Breast epithelium (tissue), 4 donors: ENCODE measurements around the gene PAPOLG. TPM values are rescaled to one million over a fixed set of nuclear protein-coding genes. Genes with fewer than 3 reads are reported as not detected.
A peak's percentile ranks its signal among the peaks of the same experiment; 100 is the strongest.

Experiments used
- DNase-seq, 2 donors: peaks; one replicate each; pipeline ENCODE4 v3.0.0-alpha.2; 2019; ENCODE audit warnings: low spot score in 2 of 2
- H3K27ac ChIP-seq, 2 donors: fragments of 200-600 bp; sonication (generic) in 1 of 2; one replicate each; pipeline ENCODE4 v1.5.1; 2016 to 2019; ENCODE audit warnings: mild to moderate bottlenecking in 1 of 2
- H3K27me3 ChIP-seq, 2 donors: fragments of 200-600 bp; sonication (generic) in 1 of 2; one replicate each; pipeline versions ENCODE4 v1.5.1 to v1.6.0; 2017 to 2019; ENCODE audit warnings: control low read depth in 1 of 2, mild to moderate bottlenecking in 1 of 2
- H3K36me3 ChIP-seq: fragments of 200-600 bp; one replicate; pipeline ENCODE4 v1.5.1; 2019
- H3K4me1 ChIP-seq, 2 donors: fragments of 200-600 bp; sonication (generic); one replicate each; pipeline ENCODE4 v1.5.1; 2016 to 2019; ENCODE audit warnings: control low read depth in 1 of 2
- H3K4me3 ChIP-seq, 3 donors: fragments of 200-600 bp; sonication (generic); 1 replicate in 2 of 3; 2 replicates in 1 of 3; pipeline ENCODE4 v1.5.1; 2016 to 2019; ENCODE audit warnings: mild to moderate bottlenecking in 3 of 3, moderate library complexity in 2 of 3
- H3K9me3 ChIP-seq, 2 donors: fragments of 200-600 bp; sonication (generic) in 1 of 2; one replicate each; pipeline ENCODE4 v1.5.1; 2016 to 2019; ENCODE audit warnings: control low read depth in 1 of 2
- POLR2A ChIP-seq: fragments of 450-650 bp; IDR thresholded peaks from one replicate; pipeline ENCODE4 v1.6.1; 2016; ENCODE audit warnings: antibody characterized with exemption, mild to moderate bottlenecking, moderate library complexity
- POLR2AphosphoS5 ChIP-seq, 3 donors: sonication (generic); formaldehyde crosslinking; IDR thresholded peaks; one replicate each; pipeline ENCODE4 v1.6.1; 2017; ENCODE audit warnings: antibody characterized with exemption in 3 of 3
- intact Hi-C: fragments of 100-400 bp; cut with DNase I; formaldehyde crosslinking; loops from one replicate; pipeline ENCODE4 v1.15.1; 2023; ENCODE audit warnings: low total_unique reads
- total RNA-seq, 3 donors: library from RNA; depleted of rRNA; stranded (reverse); fragments of >200 nt; gene quantifications; one replicate each; pipeline ENCODE4 v1.1.0, GENCODE V29; 2016
- TF ChIP-seq, protein P1 (sequence below), 3 donors: fragments of 450-650 bp; IDR thresholded peaks; one replicate each; pipeline ENCODE4 v1.5.1; 2016 to 2017; ENCODE audit warnings: antibody characterized with exemption in 3 of 3, mild to moderate bottlenecking in 3 of 3, moderate library complexity in 3 of 3

PAPOLG gene
- total RNA-seq, 3 donors from 2014 or later = 14.9 to 26.6 (median 17.0) TPM

DNA sequence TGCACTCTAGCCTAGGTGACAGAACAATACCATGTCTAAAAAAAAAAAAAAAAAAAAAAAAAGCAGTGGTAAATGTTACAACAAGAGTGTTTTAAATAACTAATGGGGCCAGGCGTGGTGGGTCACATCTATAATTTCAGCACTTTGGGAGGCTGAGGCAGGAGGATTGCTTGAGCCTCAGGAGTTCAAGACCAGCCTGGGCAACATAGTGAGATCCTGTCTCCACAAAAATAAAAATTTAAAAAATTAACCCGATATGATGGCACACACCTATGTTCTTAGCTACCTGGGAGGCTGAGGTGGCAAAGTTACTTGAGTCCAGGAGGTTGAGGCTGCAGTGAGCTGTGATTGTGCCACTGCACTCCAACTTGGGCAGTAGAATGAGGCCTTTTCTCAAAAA lies 37.1 kb downstream of the PAPOLG start:
- DNase-seq = no peak
- TF ChIP-seq POLR2AphosphoS5 (IDR thresholded peaks at IDR 0.05) (no peak), POLR2A (no peak)
- TF ChIP-seq, protein P1, sequence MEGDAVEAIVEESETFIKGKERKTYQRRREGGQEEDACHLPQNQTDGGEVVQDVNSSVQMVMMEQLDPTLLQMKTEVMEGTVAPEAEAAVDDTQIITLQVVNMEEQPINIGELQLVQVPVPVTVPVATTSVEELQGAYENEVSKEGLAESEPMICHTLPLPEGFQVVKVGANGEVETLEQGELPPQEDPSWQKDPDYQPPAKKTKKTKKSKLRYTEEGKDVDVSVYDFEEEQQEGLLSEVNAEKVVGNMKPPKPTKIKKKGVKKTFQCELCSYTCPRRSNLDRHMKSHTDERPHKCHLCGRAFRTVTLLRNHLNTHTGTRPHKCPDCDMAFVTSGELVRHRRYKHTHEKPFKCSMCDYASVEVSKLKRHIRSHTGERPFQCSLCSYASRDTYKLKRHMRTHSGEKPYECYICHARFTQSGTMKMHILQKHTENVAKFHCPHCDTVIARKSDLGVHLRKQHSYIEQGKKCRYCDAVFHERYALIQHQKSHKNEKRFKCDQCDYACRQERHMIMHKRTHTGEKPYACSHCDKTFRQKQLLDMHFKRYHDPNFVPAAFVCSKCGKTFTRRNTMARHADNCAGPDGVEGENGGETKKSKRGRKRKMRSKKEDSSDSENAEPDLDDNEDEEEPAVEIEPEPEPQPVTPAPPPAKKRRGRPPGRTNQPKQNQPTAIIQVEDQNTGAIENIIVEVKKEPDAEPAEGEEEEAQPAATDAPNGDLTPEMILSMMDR (IDR thresholded peaks at IDR 0.05) = no peak
- peaks cover 14% of the 10 kb centered on the region for H3K36me3 ChIP-seq
- no peaks in the 10 kb centered on the region for H3K4me1 ChIP-seq
- intact Hi-C loops = loop anchor here (5.0 kb wide), 1 partner anchor 609 kb away; no protein-coding TSS in a partner anchor
- H3K27me3 ChIP-seq = no peaks in the 10 kb centered on the region
- no peaks in the 10 kb centered on the region for H3K9me3 ChIP-seq
- H3K27ac ChIP-seq = no peak overlapping the region
- H3K4me3 ChIP-seq = no peak overlapping the region

DNA sequence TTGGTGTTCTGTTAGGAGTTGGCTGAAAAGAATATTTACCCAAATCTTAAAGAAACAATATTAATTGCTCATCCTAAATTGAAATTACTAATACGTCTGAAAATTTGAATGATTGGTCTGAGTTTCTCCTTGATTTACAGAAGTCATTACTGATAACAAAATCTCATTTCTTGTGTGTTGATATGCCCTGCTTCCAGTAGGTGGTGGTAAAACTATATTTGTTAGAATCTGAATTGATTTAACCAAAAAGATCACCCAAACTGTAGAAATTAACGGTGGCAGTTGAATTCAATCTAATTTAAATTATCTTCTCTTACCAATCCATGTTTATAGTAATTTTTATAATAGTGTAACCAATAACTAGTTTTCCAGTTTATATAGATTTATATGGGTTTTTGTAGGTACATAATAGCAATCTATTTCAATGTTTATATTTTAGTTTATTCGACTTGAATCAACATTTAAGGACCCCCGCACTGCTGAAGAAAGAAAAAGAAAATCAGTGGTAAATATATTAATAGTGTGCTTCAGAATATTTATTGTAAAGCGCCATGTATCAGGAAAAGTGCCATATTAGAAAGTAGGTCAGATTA lies 38.3 kb downstream of the PAPOLG start:
- no peak for TF ChIP-seq POLR2AphosphoS5 (IDR thresholded peaks at IDR 0.05)
- TF ChIP-seq, protein P1 (IDR thresholded peaks at IDR 0.05) = peak in 2 of 3 donors; percentile 33 to 50
- H3K4me3 ChIP-seq = no peak overlapping the region
- no peaks in the 10 kb centered on the region for H3K27me3 ChIP-seq
- no peaks in the 10 kb centered on the region for H3K4me1 ChIP-seq
- intact Hi-C loops = loop anchor here (5.0 kb wide), 1 partner anchor 608 kb away; no protein-coding TSS in a partner anchor
- H3K27ac ChIP-seq = no peak overlapping the region
- no peaks in the 10 kb centered on the region for H3K9me3 ChIP-seq
- no peak for DNase-seq
- H3K36me3 ChIP-seq = peaks cover 14% of the 10 kb centered on the region

DNA sequence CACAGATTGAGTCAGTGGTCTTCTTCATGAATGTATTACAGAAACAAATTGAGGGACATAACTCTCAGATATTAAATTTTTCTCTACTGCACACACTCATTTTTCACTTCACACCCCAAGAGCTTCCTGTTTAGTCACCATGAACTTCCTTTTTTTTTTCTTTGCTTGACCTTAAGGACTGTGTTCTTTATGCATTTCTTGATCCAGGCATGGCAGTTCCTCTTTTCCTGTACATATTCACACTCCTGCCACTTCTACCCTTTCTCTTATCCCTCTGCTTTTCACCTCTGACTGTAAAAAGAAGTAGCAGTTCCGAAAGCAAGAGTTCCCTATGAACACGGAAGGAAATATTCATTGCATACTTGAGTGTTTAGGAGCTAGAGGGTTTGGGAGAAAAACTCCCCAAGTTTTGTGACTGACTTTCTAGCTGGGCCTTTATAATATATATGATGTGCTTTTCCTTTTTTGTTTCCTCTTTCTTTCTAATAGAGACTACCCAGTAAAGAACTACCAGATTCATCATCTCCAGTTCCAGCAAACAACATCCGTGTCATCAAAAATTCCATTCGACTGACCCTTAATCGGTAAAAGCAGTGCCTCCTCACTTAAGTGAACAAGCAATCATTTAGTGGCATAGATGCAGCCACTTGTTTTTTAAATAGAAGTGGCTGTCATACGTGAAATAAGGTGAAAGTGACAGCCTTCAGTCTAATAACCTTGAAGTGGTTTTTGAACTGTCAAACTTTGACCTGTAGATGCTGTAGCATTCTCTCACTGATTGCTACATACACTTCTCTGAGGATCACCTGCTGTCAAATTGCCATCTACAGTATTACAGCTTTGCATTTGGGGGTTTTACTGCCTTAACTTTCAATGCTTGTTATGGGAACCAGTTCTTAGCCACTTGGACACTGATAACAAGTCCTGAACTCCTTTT lies 40.8 kb downstream of the PAPOLG start:
- DNase-seq = no peak
- no peak overlapping the region for H3K4me3 ChIP-seq
- no peaks in the 10 kb centered on the region for H3K9me3 ChIP-seq
- TF ChIP-seq POLR2A (no peak), POLR2AphosphoS5 (IDR thresholded peaks at IDR 0.05) (no peak)
- TF ChIP-seq, protein P1 (IDR thresholded peaks at IDR 0.05) = no peak
- intact Hi-C loops = no loop called here
- peaks cover 12% of the 10 kb centered on the region for H3K36me3 ChIP-seq
- no peaks in the 10 kb centered on the region for H3K4me1 ChIP-seq
- no peaks in the 10 kb centered on the region for H3K27me3 ChIP-seq
- H3K27ac ChIP-seq = no peak overlapping the region

DNA sequence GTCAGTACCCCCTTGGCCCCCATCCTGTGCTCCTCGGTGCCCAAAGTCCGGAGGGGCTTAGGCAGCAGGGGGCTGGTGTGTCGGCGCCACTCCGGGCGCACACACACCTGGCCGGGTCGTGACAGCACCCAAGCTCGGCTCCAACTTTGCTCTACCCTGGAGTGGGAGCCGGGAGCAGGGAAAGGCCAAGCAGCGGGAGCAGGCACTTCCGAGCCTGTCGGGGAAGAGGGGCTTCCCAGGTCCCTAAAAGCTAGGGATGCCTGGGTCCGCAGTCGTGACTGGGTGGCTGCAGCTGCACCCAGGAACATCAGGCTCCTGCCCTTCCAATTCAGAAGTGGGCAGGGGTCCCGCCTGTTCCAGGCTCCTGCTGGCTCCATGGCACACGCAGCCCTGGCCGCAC lies 48.4 kb downstream of the PAPOLG start:
- Histone ChIP-seq H3K27ac (no peak overlapping the region), H3K27me3 (no peaks in the 10 kb centered on the region), H3K4me3 (no peak overlapping the region), H3K9me3 (no peaks in the 10 kb centered on the region), H3K36me3 (no peaks in the 10 kb centered on the region), H3K4me1 (no peaks in the 10 kb centered on the region)
- no peak for DNase-seq
- TF ChIP-seq, protein P1 (IDR thresholded peaks at IDR 0.05) = no peak
- no peak for TF ChIP-seq POLR2A
- no peak for TF ChIP-seq POLR2AphosphoS5 (IDR thresholded peaks at IDR 0.05)
- intact Hi-C loops = no loop called here

DNA sequence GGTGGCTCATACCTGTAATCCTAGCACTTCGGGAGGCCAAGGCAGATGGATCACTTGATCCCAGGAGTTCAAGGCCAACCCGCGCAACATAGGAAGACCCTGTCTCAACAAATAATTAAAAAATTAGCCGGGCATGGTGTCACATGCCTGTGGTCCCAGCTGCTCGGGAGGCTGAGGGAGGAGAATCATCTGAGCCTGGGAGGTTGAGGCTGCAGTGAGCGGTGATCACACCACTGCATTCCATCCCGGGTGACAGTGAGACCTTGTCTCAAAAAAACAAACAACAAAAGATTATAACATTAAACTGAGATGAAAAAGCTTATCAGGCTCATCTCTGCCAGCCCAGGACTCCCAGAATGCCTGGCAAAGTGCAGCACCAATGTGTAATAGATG lies 50.5 kb downstream of the PAPOLG start:
- H3K9me3 ChIP-seq = no peaks in the 10 kb centered on the region
- H3K36me3 ChIP-seq = no peaks in the 10 kb centered on the region
- H3K27ac ChIP-seq = no peak overlapping the region
- no peaks in the 10 kb centered on the region for H3K27me3 ChIP-seq
- no peaks in the 10 kb centered on the region for H3K4me1 ChIP-seq
- no peak overlapping the region for H3K4me3 ChIP-seq
- TF ChIP-seq POLR2AphosphoS5 (IDR thresholded peaks at IDR 0.05) = no peak
- no peak for TF ChIP-seq POLR2A
- TF ChIP-seq, protein P1 (IDR thresholded peaks at IDR 0.05) = no peak
- no peak for DNase-seq
- intact Hi-C loops = no loop called here
